Progenitor cell of endocrine pancreas (in vitro differentiated cells): ENCODE data around the gene CR1. TPM values are rescaled to one million over a fixed set of nuclear protein-coding genes. Genes with fewer than 3 reads are reported as not detected.

Source experiments
- DNase-seq: peaks from one replicate; pipeline ENCODE4 v3.0.0; 2021; ENCODE audit warnings: low spot score; ENCODE audit not compliant: unreplicated experiment
- H3K27ac Mint-ChIP-seq: 2 replicates; pipeline ENCODE4 v1.8.0; 2021; ENCODE audit warnings: mild to moderate bottlenecking, moderate library complexity, mixed read lengths
- H3K27me3 Mint-ChIP-seq: 2 replicates; pipeline ENCODE4 v1.8.0; 2021; ENCODE audit warnings: mixed read lengths
- H3K36me3 Mint-ChIP-seq: 2 replicates; pipeline ENCODE4 v1.8.0; 2022; ENCODE audit warnings: mixed read lengths; ENCODE audit not compliant: insufficient read depth
- H3K4me1 Mint-ChIP-seq: 2 replicates; pipeline ENCODE4 v1.8.0; 2021; ENCODE audit warnings: low read depth, mixed read lengths
- H3K4me3 Mint-ChIP-seq: 2 replicates; pipeline ENCODE4 v1.8.0; 2021; ENCODE audit warnings: low read depth, mild to moderate bottlenecking, moderate library complexity, mixed read lengths
- H3K9me3 Mint-ChIP-seq: 2 replicates; pipeline ENCODE4 v1.8.0; 2021; ENCODE audit warnings: low read depth, mixed read lengths
- CTCF ChIP-seq: fragments of 200-600 bp; sonication (generic); IDR thresholded peaks from one replicate; pipeline ENCODE4 v1.5.0; 2021; ENCODE audit warnings: antibody characterized with exemption, mild to moderate bottlenecking; ENCODE audit not compliant: unreplicated experiment
- total RNA-seq: library from RNA; stranded (reverse); gene quantifications from 2 replicates; pipeline ENCODE4 v1.2.1, GENCODE V29; 2021

Gene CR1
- total RNA-seq, 1 donor from 2014 or later, result 0.41 TPM

DNA sequence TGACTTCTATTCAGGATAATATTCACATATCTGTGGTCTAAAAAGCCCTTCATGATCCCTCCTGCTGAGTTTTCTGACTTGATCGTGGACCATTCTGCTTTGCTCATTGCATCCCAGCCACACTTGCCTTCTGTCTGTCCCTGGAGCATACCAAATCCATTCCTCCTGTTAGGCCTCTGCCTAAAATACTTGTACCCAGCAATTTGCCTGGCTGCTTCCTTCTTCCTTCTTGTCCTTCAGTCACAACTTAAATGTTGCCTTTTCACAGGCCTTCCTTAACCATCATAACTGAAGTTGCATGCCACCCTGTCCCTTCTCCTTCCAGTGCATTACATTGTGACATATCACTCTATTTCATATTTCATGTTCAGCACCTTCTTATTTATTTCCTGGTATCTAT, 37.5 kb upstream of the CR1 start:
- peaks cover 20% of the 10 kb centered on the region for H3K27me3 Mint-ChIP-seq
- H3K36me3 Mint-ChIP-seq, result no peaks in the 10 kb centered on the region
- no peak overlapping the region for H3K27ac Mint-ChIP-seq
- DNase-seq, result no peak
- H3K9me3 Mint-ChIP-seq, result no peaks in the 10 kb centered on the region
- H3K4me1 Mint-ChIP-seq, result no peaks in the 10 kb centered on the region
- H3K4me3 Mint-ChIP-seq, result no peak overlapping the region
- no peak for TF ChIP-seq CTCF

DNA sequence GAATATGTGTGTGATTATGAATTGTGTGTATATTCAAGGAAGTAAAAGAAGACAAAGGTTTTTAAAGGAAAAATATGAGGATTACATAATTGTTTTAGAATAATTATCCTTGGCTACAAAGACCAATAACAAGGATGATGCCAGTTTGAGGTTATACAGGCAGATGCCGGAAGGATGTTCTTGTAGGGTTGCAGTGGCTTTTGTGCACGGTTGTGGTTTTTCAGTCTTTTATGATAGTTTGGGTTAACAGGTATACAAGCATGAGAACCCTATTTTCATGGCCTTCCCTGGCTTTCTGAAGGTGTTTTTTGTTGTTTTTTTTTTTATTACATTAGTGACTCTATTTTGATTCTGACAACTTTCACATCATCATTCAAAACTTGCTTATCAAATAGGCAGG, 36.9 kb upstream of the CR1 start:
- peaks cover 20% of the 10 kb centered on the region for H3K27me3 Mint-ChIP-seq

DNA sequence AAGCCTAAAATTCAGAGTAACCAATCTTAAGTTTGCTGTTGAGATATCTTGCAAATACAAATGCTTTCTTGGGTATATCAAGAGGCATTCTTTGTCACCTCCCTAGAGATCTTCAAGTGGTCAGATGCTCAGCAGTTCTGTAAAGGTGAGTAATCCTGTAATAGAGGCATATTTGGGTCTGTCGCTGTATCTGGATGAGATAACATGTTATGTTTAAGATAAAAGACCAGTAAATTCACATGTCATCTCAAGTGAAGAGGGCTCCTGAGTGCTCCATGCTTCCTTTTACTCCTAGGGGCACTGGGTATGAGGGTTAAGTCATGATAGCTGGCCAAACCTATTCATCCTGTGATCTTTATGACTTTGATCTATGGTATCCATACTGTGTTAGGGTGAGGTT, 34.3 kb upstream of the CR1 start:
- Mint-ChIP-seq H3K9me3 (no peaks in the 10 kb centered on the region), H3K27ac (no peak overlapping the region), H3K27me3 (peaks cover 33% of the 10 kb centered on the region), H3K4me1 (no peaks in the 10 kb centered on the region), H3K36me3 (no peaks in the 10 kb centered on the region), H3K4me3 (no peak overlapping the region)
- DNase-seq, result no peak
- no peak for TF ChIP-seq CTCF

More for the DNA sequence above, 36.9 kb upstream of the CR1 start:
- H3K36me3 Mint-ChIP-seq, result no peaks in the 10 kb centered on the region
- no peak for DNase-seq
- H3K27ac Mint-ChIP-seq, result no peak overlapping the region
- H3K4me3 Mint-ChIP-seq, result no peak overlapping the region
- no peaks in the 10 kb centered on the region for H3K4me1 Mint-ChIP-seq
- H3K9me3 Mint-ChIP-seq, result no peaks in the 10 kb centered on the region
- TF ChIP-seq CTCF, result no peak

DNA sequence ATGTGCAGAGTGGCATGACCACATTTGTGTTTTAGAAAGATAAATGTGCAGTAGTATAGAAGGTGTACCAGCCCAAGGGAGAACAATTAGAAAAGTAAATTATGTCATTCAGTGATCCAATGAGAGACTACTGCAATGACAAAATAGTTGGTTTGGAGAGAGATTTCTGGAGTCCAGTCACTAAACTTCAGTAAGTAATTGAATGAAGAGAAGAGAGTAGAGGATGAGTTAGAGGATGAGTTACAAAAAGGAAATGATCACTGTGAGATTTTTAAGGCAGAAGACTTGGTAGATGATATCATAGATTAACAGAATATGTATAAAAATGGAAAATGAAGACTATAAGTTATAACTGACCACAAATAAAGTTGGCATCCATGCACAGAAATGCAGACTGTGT, 33.4 kb upstream of the CR1 start:
- H3K27me3 Mint-ChIP-seq, result peaks cover 37% of the 10 kb centered on the region
- TF ChIP-seq CTCF, result no peak
- no peaks in the 10 kb centered on the region for H3K4me1 Mint-ChIP-seq
- no peaks in the 10 kb centered on the region for H3K9me3 Mint-ChIP-seq
- no peak for DNase-seq
- no peak overlapping the region for H3K4me3 Mint-ChIP-seq
- H3K27ac Mint-ChIP-seq, result no peak overlapping the region
- H3K36me3 Mint-ChIP-seq, result no peaks in the 10 kb centered on the region

- peaks cover 37% of the 10 kb centered on the region for H3K27me3 Mint-ChIP-seq
- H3K9me3 Mint-ChIP-seq, result no peaks in the 10 kb centered on the region
- no peak overlapping the region for H3K27ac Mint-ChIP-seq
- TF ChIP-seq CTCF, result no peak
- no peak for DNase-seq
- no peak overlapping the region for H3K4me3 Mint-ChIP-seq
- no peaks in the 10 kb centered on the region for H3K36me3 Mint-ChIP-seq
- no peaks in the 10 kb centered on the region for H3K4me1 Mint-ChIP-seq
Measured at GRCh38 chr1:207463021-207463420, 32.9 kb upstream of the CR1 start.
